Fibroblast of pulmonary artery (primary cell): Measurements from ENCODE around the gene TTYH3.

ENCODE experiments used
- DNase-seq: peaks from one replicate; pipeline ENCODE4 v3.0.0-alpha.2; 2010; ENCODE audit warnings: low read depth
- H3K4me3 ChIP-seq: replicated peaks from 2 replicates; pipeline ENCODE4 v1.5.1; 2011; ENCODE audit warnings: low read depth, mild to moderate bottlenecking, control low read depth, low read length, moderate library complexity
- CTCF ChIP-seq: IDR thresholded peaks from 2 replicates; pipeline ENCODE4 v1.5.1; 2011; ENCODE audit warnings: mild to moderate bottlenecking, control low read depth, low read length, inconsistent platforms; ENCODE audit errors: missing control alignments

The TTYH3 gene

DNA sequence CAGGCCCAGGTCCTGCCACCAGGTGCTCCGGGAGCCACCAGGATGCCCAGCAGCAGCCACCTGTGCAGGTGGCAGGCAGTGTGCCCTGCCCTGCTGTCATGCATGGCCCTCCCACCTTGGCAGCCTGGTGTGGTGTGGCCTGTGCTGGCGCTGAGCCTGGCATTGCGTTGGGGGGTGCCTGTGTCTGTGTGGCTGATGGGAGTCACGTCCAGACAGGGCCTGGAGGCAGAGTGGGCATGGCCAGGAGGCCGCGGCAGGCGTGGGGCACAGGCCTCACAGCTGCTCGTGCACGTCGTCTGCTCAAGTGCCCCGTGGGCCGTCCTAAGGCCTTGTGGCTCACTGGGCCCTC lies 8.7 kb downstream of the TTYH3 start:
- no peak for DNase-seq
- no peak overlapping the region for H3K4me3 ChIP-seq
- no peak for TF ChIP-seq CTCF

DNA sequence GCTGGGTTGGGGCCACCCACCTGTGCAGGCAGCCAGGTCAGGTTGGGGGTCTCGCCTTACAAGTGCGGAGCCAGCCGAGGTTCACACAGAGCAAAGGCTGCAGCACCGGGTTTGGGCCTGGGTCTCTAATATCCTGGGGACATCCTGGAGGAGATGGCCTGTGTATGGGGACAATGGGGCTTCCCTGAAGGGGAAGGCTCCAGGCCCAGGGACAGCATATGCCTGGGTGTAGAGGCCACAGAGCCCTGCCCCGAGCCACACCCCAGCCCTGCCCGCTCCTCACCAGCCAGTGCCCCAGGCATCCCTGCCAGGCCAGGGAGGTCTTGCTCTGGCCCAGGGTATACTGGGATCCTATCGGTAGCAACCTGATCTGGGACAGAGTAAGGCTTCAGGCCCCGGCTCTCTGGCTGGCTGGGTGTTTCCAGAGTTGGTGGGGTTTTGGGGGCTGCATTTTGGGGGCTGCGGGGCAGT lies 9.1 kb downstream of the TTYH3 start:
- no peak for TF ChIP-seq CTCF
- no peak overlapping the region for H3K4me3 ChIP-seq

GRCh38 chr7:2641406-2642393 lies 9.9 kb downstream of the TTYH3 start:
- TF ChIP-seq CTCF, result no peak
- DNase-seq, result peak; percentile 98

More for the DNA sequence above, 9.1 kb downstream of the TTYH3 start:
- DNase-seq, result no peak

GRCh38 chr7:2643386-2644219 lies 11.8 kb downstream of the TTYH3 start:
- H3K4me3 ChIP-seq, result no peak overlapping the region
- peak; percentile 23 for TF ChIP-seq CTCF
- no peak for DNase-seq

More at GRCh38 chr7:2641406-2642393, 9.9 kb downstream of the TTYH3 start:
- H3K4me3 ChIP-seq, result no peak overlapping the region

DNA sequence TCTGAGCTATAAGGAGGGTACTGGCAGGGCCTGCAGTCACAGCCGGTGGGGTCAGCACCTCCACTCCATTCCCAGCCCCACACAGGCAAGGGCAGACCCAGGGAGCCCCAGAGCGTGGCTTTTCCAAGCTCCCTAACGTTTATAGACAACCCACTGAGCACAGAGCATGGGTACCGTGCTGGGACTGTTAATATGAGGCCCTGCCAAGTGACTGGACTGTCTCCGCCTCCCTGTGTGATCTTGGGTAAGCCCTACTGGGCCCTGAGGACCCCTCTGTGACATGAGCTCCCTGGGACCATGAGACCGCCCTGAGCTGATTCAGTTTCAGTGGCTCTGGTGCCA lies 12.4 kb downstream of the TTYH3 start:
- H3K4me3 ChIP-seq, result no peak overlapping the region
- no peak for TF ChIP-seq CTCF

DNA sequence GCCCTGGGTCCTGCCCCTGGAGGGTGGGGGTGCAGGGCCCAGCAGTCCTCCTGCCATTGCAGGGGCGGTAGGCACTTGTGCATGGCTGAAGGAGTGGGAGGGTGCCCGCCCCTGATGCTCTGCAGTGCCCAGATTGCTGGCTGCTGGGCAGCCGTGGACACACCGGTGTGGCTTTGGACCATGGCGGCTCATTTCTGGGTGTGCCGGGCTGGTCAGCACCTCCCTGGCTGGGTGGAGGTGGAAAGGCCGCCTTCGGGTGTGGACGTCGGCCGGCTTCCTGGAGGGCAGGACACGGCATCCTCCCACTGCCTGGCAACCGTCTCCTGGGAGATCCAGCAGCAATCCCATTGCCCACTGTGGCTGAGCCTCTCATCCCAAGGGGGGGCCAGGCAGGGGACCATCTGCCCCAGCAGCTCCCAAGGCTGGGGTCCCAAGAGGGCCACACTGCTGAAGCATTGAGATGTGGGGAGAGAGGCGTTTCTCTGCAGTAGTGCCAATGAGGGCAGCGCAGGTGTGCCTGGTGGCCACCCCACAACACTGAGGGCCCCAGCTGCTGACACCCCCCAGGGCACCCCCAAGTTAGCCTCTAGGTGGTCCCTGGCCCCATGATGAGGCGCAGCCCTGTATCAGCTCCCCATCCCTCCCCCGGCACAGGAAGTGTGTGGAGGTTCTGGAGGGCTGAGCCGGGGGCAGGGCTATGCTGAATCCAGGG lies 12.9 kb downstream of the TTYH3 start:
- H3K4me3 ChIP-seq, result no peak overlapping the region
- TF ChIP-seq CTCF, result no peak
- no peak for DNase-seq

More for the DNA sequence above, 12.4 kb downstream of the TTYH3 start:
- no peak for DNase-seq
